Erythroblast (primary cell): ENCODE measurements around the gene ARL4A.

ENCODE experiments used
- DNase-seq, 2 experiments: peaks; one replicate each; lab custom pipeline; 2025; lab: John Stamatoyannopoulos, UW
- GATA1 ChIP-seq: IDR thresholded peaks from 2 replicates; pipeline ENCODE4 v1.6.1; 2011; ENCODE audit warnings: low read depth, mild to moderate bottlenecking, control low read depth, low read length, moderate library complexity
- POLR2A ChIP-seq: IDR thresholded peaks from 2 replicates; pipeline ENCODE4 v1.6.1; 2011; ENCODE audit warnings: mild to moderate bottlenecking, low read length

The ARL4A gene

DNA sequence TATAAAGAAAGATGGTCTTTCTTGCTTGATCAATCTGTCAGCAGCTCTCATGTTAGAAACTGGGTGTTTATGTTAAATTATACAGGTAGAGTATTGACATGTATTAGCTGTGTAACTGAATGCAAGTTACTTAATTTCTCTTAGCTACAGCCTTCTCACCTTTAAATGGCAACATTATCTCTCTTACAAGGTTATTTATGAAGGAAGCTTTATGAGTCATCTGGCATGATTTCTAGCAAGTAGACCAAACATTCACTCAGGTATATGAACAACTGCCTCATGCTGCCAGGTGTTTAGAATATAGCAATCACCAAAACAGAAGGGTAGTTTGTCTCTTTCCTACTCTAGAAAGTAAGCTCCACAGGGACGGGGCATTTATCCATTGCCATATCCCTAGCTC is 8.5 kb downstream of the ARL4A start:
- DNase-seq: no peak
- no peak for TF ChIP-seq POLR2A
- TF ChIP-seq GATA1: no peak

DNA sequence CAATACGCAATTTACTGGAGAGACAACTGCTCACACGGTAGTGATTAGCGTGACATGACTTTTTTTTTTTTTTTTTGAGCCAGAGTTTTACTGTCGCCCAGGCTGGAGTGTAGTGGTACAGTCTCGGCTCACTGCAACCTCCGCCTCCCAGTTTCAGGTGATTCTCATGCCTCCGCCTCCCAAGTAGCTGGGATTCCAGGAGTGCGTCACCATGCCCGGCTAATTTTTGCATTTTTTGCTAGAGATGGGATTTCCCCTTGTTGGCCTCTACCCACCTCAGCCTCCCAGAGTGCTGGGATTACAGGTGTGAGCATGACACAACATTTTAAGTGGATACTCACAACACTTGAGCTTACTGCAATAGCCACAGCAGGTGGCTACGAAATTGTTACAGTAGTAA is 11.9 kb downstream of the ARL4A start:
- no peak for DNase-seq
- no peak for TF ChIP-seq GATA1
- no peak for TF ChIP-seq POLR2A

DNA sequence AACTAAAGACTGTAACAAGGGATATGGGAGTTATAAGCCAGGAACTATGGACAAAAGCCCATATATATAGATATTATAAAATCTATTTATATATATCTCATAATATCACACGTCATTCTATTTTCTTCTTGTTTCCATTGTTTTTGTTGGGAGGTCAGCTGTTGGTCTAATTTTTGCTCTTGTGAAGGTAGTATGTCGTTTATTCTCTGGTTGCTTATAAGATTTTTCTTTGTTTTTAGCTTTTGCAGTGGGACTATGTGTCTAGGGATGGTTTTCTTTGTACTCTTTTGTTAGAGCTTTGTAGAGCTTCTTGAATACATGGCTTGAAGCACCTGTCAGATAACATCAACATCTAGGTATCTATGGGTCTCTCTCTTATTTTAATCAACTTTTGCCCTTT is 14.0 kb downstream of the ARL4A start:
- DNase-seq: peak; percentile 50
- TF ChIP-seq POLR2A (no peak), GATA1 (no peak)

DNA sequence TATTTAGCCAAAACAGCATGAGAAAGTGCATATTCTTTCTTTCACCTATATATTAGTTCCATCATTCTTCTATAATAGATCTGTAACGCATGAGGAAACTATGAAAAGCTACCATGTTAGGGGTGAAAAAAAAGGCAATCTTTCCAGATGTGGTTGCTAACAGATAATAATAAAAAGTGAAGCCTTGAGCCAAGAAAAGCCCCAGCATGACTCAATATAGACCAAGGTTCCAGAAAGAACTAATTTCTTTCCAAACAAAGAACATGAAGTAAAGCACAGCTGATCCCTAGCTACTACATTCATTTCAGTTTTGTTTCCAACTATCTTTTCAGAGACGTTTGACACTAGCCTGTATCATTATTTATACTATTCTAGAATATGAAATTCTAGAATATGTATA is 16.4 kb downstream of the ARL4A start:
- TF ChIP-seq GATA1 (no peak), POLR2A (no peak)
- no peak for DNase-seq

DNA sequence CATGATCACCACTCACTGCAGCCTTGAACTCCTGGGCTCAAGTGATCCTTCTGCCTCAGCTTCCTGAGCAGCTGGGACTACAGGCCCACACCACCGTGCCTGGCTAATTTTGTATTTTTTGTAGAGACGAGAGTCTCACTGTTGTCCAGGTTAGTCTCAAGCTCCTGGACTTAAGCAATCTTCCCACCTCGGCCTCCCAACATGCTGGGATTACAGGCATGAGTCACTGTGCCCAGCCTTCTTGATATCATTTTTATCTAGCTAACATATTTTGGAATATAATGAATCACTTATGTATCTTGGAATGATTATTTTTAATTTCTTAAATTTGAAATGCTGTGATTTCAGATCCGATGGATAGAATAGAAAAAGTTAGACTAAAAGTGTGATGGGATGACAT is 18.4 kb downstream of the ARL4A start:
- TF ChIP-seq POLR2A (no peak), GATA1 (no peak)
- no peak for DNase-seq

DNA sequence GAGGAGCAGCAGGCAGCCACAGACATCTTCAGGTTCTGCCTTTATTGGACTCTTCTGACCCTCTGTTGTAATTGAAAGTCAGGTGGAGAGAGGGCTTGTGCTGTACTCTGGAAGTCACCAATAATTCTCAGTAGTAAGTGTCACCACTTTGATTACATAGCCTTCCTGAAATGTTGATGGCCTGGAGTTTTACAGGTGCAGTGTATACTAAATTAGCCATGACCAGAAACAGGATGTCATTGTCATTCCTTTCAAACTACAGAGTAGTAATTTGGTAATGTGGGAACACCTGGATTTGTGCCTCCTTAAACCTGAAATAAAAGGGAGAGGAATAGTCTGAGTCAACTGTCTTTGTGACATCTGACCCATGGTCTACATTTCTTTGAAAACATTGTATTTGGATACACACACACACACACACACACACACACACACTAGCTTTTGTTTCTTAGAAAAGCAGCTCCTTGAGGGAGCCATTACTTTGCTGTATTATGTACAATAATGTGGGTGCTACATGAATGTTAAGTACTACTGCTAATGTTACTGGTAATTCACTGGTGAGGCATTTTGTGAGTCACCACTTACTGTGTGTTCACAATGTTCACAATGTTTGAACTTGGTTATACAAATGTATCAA is 19.6 kb downstream of the ARL4A start:
- no peak for TF ChIP-seq GATA1
- TF ChIP-seq POLR2A: no peak
- no peak for DNase-seq

DNA sequence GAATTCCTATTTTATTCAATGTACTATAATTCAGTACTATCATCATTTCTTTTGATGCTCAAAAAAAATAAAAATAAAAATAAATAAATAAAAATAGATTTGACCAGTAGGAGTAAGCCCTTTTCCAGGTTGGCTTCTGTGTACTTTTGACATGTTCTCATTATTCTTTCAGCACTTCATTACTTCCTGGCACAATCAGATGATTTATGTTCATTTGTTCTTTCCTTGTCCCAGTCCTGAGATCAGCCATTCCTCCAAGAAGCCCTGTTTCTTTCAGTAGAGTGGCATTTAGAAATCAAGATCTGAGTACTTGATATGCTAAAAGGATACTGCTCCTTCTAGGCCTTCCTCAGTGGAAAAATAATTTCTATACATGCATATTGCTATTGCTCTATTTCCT is 20.9 kb downstream of the ARL4A start:
- TF ChIP-seq POLR2A: no peak
- TF ChIP-seq GATA1: no peak
- DNase-seq: no peak

DNA sequence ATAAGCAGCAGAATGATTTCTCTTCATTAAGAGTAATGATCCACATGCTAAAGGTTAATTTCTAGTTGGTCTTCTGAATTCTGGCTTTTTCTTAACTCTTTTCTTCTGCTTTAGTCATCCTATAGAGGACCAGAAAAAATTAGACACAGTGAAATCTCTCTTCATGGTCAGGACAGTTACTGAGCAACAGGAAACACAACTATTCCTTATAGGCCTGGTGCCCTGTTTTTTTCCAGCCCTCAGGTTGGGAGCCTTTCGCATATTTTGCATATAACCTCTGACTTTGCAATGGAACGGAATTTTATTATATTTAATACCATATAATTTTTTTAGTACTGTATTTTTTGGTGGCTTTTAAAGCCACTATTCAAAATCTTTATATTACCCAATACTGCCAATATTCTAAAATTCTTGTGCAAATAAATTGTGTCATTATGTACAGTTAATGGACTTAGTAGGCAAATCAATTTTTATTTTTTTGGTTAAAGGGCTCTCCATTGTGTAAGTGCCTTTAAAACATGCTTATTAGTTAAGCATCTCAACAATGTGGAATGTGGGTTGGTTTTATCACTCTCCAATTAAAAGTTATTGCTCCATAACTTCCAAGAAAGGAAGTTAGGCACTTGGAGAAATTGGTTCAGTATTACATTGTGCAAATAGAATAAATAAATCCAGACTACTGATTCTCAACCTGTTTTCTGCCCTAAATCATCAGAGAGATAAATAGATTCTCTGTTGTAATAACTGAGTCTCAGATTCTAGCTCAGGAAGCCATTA is 22.5 kb downstream of the ARL4A start:
- TF ChIP-seq GATA1 (no peak), POLR2A (no peak)
- DNase-seq: no peak

DNA sequence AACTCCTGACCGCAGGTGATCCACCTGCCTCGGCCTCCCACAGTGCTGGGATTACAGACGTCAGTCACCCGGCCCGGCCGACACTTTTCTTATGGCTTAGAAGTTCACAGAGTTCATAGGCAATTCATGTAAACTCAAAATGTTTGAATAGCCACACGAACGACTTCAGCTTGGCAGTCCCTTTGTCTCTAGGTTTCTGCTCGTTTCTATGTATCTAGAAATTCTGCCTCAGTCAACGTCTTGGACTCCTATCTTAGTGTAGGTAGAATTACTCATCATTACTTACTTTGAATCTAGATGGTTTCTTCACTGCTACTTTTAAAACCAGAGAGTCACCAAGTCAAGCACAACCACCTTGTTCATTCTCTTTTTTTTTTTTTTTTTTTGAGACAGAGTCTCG is 23.7 kb downstream of the ARL4A start:
- DNase-seq: no peak
- TF ChIP-seq POLR2A: no peak
- TF ChIP-seq GATA1: no peak

DNA sequence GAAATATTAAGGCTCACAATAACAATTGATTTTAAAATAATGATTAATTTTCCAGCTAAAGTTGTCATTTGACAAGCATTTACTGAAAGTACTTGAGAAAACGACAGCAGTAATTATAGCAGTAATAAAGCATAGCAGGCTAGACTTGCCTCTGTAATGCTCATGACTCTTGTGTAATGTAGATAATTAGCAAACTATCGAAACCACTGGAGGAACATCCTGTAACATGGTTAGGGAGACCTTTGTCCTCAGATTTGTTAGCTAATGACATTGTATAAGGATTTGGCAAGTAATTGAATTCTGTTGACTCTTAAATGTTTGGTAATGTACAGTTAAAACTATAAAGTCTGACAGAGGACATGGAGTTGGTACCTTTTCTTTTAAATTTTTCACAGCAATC is 24.8 kb downstream of the ARL4A start:
- DNase-seq: no peak
- TF ChIP-seq GATA1: no peak
- no peak for TF ChIP-seq POLR2A

DNA sequence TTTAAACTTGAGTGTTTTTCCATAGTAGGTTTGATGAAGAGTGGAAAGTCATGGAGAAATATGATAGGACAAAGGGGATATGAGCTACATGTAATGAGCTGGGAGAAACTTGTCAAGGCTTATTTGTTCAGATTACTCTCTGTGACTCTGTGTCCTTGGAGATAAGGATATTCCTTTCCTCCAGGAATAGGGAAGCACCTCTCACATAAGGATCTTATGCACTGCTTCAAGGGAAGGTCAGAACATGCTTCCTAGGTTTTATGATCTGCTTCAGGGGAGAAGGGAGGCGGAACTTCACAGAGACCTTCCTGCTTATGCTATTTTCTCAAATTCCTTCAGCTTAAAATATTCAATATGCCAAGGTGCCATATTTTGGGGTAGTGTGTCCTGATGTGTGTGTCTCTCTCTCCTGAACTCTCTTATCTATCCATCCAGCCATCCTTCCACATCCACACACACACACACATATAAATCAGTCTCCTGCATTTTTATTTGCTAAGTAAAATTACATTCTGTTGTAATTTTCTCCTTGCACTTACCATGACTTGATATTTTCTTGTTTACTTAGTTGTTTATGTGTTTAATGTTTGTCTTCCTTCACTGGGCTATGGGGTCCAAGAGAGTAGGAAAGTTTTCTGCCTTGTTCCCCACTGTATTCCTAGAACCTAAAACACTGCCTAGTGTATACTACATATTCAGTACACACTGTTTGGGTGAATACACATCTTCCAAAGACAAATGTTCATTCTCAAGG is 26.4 kb downstream of the ARL4A start:
- no peak for DNase-seq
- TF ChIP-seq GATA1 (no peak), POLR2A (no peak)

DNA sequence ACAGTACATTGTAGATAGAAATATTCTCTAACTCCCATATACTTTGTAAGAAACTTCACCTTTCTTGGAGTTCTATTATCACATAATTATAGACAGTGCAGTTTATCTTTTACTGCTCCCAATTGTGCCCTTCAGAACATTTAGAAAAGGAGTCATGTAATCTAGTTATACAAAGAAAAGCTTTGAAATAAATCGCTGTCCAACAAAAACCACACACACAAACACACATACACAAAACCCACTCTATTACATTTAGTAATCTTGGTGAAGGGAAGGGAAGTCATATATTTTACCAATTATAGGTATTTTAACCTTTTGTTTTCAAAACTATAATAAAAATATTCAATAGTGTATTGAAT is 26.9 kb downstream of the ARL4A start:
- DNase-seq: no peak
- TF ChIP-seq POLR2A (no peak), GATA1 (no peak)

DNA sequence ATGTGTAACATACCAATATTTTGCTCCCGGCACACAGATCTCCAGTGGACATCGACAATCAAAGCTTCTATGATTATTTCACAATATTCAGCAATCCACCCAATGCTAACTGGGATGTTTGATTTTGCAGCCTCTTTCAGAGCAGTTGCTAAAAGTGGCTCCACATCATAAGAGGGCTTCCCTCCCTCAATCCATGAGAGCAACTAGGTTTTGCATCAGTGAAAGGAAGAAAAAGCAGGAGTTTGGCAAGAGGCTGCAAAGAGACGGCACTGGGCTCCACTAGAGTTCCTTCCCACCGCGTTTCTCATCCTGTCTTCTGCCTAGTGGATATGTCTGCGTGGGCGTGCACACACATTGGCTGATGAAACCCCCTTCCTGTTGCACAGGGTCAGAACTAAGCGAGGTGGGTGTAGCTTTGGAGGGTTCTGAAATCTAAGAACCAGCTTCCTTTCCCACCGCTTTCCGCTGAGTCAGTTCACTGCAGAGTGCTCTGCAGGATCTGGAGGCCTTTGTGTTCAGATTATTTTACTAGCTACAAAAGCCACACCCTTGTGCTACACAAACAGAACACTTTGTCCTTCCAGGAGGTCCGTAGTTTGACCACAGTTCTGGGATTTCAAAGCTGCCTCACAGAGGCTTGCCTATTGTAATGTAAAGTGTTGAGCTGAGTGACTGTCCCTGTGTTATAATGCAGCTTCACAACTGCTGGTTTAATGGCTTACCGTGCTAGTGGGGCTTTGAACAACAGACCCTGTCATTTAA is 28.1 kb downstream of the ARL4A start:
- DNase-seq: peak; percentile 86 to 88

DNA sequence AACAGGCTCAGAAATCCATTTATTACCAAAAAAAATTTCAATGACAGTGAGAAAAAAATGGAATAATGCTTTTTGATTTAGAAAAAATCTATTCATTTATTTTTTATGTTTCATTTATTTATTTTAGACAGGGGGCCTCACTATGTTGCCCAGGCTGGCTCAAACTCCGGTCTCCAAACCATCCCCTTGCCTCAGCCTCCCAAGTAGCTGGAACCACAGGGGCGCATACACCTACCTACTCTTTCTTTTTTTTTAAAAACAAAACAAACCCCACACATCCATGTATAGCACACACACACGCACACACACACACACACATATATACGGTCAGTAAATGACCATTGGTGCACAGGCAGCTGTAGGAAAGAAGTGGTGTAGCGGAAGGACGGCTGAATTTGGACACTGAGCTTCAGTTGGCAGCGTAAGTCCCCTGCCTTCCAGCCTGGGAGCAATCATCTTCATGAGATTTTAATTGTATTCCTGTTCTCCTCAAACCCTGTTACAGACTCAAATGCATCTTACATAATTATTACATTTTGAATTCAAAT is 28.8 kb downstream of the ARL4A start:
- no peak for DNase-seq
- TF ChIP-seq GATA1 (no peak), POLR2A (no peak)

More for the DNA sequence above, 28.1 kb downstream of the ARL4A start:
- no peak for TF ChIP-seq GATA1
- TF ChIP-seq POLR2A: peak; percentile 89
